HepG2 (cell line): ENCODE results near the gene RPS14. TPM values are rescaled to one million over a fixed set of nuclear protein-coding genes. Genes with fewer than 3 reads are reported as not detected.

ENCODE experiments used
- ATAC-seq: fragments of 200-7000 bp; cut with Tn5 transposase; 3 replicates; pipeline ENCODE4 v1.9.1; 2020; ENCODE audit warnings: mild to moderate bottlenecking, moderate library complexity
- BruUV-seq: library from RNA; stranded (reverse); fragments of 400-500 nt; replicated peaks from 2 replicates; lab custom pipeline; 2021; lab: Mats Ljungman, UMichigan
- CTCF ChIA-PET: fragments of 300-600 bp; formaldehyde crosslinking; extraction: SDS; loops from one replicate; lab custom pipeline; 2021; ENCODE audit warnings: low total read pairs, inconsistent platforms, low intra/inter-chr PET ratio; lab: Yijun Ruan, JAX
- POLR2A ChIA-PET: fragments of 350-600 bp; sonication (Branson Sonifier 250); formaldehyde crosslinking; loops from one replicate; lab custom pipeline; 2020; ENCODE audit warnings: antibody characterized with exemption, inconsistent platforms; lab: Yijun Ruan, JAX
- DNase-seq: peaks from one replicate; pipeline ENCODE4 v3.0.0-alpha.2; 2015; ENCODE audit warnings: low spot score
- FAIRE-seq: peaks from 3 replicates; lab custom pipeline; 2011; peaks lifted over from hg19 to GRCh38; lab: Jason Lieb, UNC
- H2AFZ ChIP-seq: one replicate; pipeline ENCODE4 v1.6.1; 2011; ENCODE audit warnings: low read length, inconsistent platforms
- H3K27ac ChIP-seq: fragments of 300-600 bp; 3 replicates; pipeline ENCODE4 v1.8.0; 2011; ENCODE audit warnings: mixed run types, mild to moderate bottlenecking, mixed read lengths, low read length, inconsistent platforms; ENCODE audit not compliant: insufficient read depth; ENCODE audit errors: extremely low read length
- H3K27me3 ChIP-seq, 2 experiments: fragments of 200-600 bp in 1 of 2; 2 replicates in 1 of 2; 3 replicates in 1 of 2; pipeline versions ENCODE4 v1.6.0 to v1.8.0; 2011; ENCODE audit warnings: low read length in 2 of 2, mild to moderate bottlenecking in 2 of 2, moderate library complexity in 2 of 2, inconsistent platforms in 1 of 2; ENCODE audit not compliant: insufficient read depth in 2 of 2, control insufficient read depth in 1 of 2
- H3K36me3 ChIP-seq, 2 experiments: fragments of 200-600 bp in 1 of 2; replicated peaks in 1 of 2; 2 replicates in 1 of 2; 3 replicates in 1 of 2; pipeline versions ENCODE4 v1.5.1 to v1.8.0; 2011; ENCODE audit warnings: low read length in 2 of 2, inconsistent platforms in 1 of 2; ENCODE audit not compliant: insufficient read depth in 2 of 2, control insufficient read depth in 1 of 2
- H3K4me1 ChIP-seq: 2 replicates; pipeline ENCODE4 v1.5.1; 2012; ENCODE audit warnings: low read length, inconsistent platforms; ENCODE audit not compliant: insufficient read depth
- H3K4me2 ChIP-seq: 2 replicates; pipeline ENCODE4 v1.6.0; 2011; ENCODE audit warnings: low read depth, low read length, inconsistent platforms
- H3K4me3 ChIP-seq, 3 experiments: fragments of 200-600 bp in 1 of 3; sonication (generic), shearing (Covaris generic) in 1 of 3; replicated peaks in 1 of 3; 2 replicates each; pipeline ENCODE4 v1.5.1; 2011 to 2016; ENCODE audit warnings: low read length in 3 of 3, inconsistent platforms in 2 of 3, low read depth in 2 of 3, mild to moderate bottlenecking in 2 of 3, control low read depth in 1 of 3, mixed read lengths in 1 of 3; ENCODE audit not compliant: insufficient read depth in 1 of 3
- H3K79me2 ChIP-seq: one replicate; pipeline ENCODE4 v1.6.1; 2011; ENCODE audit warnings: low read length, inconsistent platforms; ENCODE audit not compliant: insufficient read depth
- H3K9ac ChIP-seq: 2 replicates; pipeline ENCODE4 v1.6.0; 2011; ENCODE audit warnings: mild to moderate bottlenecking, low read depth, low read length, inconsistent platforms; ENCODE audit not compliant: insufficient read depth
- H3K9me3 ChIP-seq: 2 replicates; pipeline ENCODE4 v1.5.1; 2012; ENCODE audit warnings: mild to moderate bottlenecking, low read length
- H4K20me1 ChIP-seq: 2 replicates; pipeline ENCODE4 v1.6.0; 2011; ENCODE audit warnings: inconsistent platforms, mild to moderate bottlenecking, low read length, moderate library complexity; ENCODE audit not compliant: insufficient read depth
- ELF3 ChIP-seq: IDR thresholded peaks from 2 replicates; pipeline ENCODE4 v1.6.1; 2016; ENCODE audit warnings: missing genetic modification reagents, missing compliant biosample characterization
- NRL ChIP-seq: sonication (generic); formaldehyde crosslinking; IDR thresholded peaks from 2 replicates; pipeline ENCODE4 v1.5.0; 2020; ENCODE audit warnings: missing genetic modification reagents, mild to moderate bottlenecking, moderate library complexity, borderline replicate concordance
- POLR2G ChIP-seq: fragments of 200-400 bp; formaldehyde crosslinking; IDR thresholded peaks from 2 replicates; pipeline ENCODE4 v1.6.1; 2018; ENCODE audit warnings: mild to moderate bottlenecking, low read depth, low read length, moderate library complexity
- SP1 ChIP-seq, 2 experiments: fragments of 450-650 bp in 1 of 2; sonication (generic) in 1 of 2; formaldehyde crosslinking in 1 of 2; IDR thresholded peaks; 2 replicates each; pipeline versions ENCODE4 v1.4.0 to v1.6.1; 2016 to 2020; ENCODE audit warnings: missing genetic modification reagents in 1 of 2
- U2AF2 ChIP-seq: fragments of 200-400 bp; formaldehyde crosslinking; IDR thresholded peaks from 2 replicates; pipeline ENCODE4 v1.6.1; 2017; ENCODE audit warnings: low read depth, mild to moderate bottlenecking, low read length
- ZBTB20 ChIP-seq: sonication (generic); formaldehyde crosslinking; IDR thresholded peaks from 2 replicates; pipeline ENCODE4 v1.8.1; 2023; ENCODE audit warnings: missing genetic modification reagents, low read depth, mild to moderate bottlenecking, borderline replicate concordance
- ZNF782 ChIP-seq: sonication (generic); formaldehyde crosslinking; IDR thresholded peaks from 2 replicates; pipeline ENCODE4 v1.4.0; 2020; ENCODE audit warnings: missing genetic modification reagents, mild to moderate bottlenecking, borderline replicate concordance
- WGBS: methylation state at CpG from one replicate; pipeline ENCODE4 v1.1.6; 2017; ENCODE audit warnings: low lambda C conversion rate; 5-methylcytosine and 5-hydroxymethylcytosine counted together
- in situ Hi-C: cut with HindIII; loops from 2 replicates; pipeline ENCODE4 v1.10.0; 2017; ENCODE audit warnings: low pct_unique_long_range_greater_than_20kb; ENCODE audit not compliant: extremely low pct_ligation_motif_present
- intact Hi-C: fragments of 100-400 bp; cut with micrococcal nuclease; formaldehyde crosslinking; loops from one replicate; pipeline ENCODE4 v1.10.0; 2022; ENCODE audit not compliant: unreplicated experiment
- polyA plus RNA-seq, 8 experiments: library from polyadenylated mRNA; depleted of rRNA in 3 of 8; stranded (reverse) in 7 of 8; unstranded in 1 of 8; fragments of >200 nt; fragmentation: Illumina TruSeq in 4 of 8; extraction: Trizol in 4 of 8; gene quantifications; 2 replicates each; pipeline versions ENCODE4 v1.2.1 to v1.2.3, GENCODE V29; 2011 to 2016; ENCODE audit warnings: low read depth in 4 of 8, missing spikeins in 1 of 8, mixed read lengths in 1 of 8; ENCODE audit not compliant: insufficient read depth in 1 of 8
- total RNA-seq, 5 experiments: library from RNA; depleted of rRNA; stranded (reverse); fragments of >200 nt; fragmentation: Illumina TruSeq; extraction: Trizol; gene quantifications; 2 replicates each; pipeline ENCODE4 v1.2.3, GENCODE V29; 2016; ENCODE audit warnings: low read depth in 1 of 5
- TF ChIP-seq, protein P1 (sequence below): sonication (generic); formaldehyde crosslinking; IDR thresholded peaks from 2 replicates; pipeline ENCODE4 v1.4.0; 2020; ENCODE audit warnings: mild to moderate bottlenecking, missing genetic modification reagents
- TF ChIP-seq, protein P2 (sequence below): sonication (generic); formaldehyde crosslinking; conservative IDR thresholded peaks from 2 replicates; pipeline ENCODE4 v1.4.0; 2020; ENCODE audit warnings: missing genetic modification reagents

RPS14 gene
- total and polyA plus RNA-seq, 2 of the 13 experiments (the other 11 are each of a cell fraction or from before 2014, with no cell fraction given), result 2,116 to 3,295 TPM

DNA sequence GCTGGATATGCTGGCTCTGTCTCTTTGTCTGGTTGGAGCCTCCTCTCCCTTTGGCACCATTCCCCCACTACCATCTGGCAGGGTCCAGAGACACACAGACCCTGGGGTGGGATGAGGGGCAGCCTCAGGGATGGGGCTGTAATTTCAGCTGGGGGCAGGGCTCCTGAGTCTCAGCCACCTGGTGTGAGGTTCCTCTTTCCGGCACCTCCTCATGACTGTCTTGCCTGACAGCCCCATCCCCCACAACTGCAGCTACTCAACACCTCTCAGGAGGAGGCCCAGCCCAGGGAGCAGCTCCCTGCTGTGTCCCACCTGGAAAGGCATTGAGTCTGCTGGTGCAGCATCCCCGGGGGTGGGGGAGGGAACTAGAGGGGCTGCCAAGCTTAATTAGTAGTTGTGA, 11.7 kb upstream of the RPS14 start (continued):
- TF ChIP-seq, protein P1, sequence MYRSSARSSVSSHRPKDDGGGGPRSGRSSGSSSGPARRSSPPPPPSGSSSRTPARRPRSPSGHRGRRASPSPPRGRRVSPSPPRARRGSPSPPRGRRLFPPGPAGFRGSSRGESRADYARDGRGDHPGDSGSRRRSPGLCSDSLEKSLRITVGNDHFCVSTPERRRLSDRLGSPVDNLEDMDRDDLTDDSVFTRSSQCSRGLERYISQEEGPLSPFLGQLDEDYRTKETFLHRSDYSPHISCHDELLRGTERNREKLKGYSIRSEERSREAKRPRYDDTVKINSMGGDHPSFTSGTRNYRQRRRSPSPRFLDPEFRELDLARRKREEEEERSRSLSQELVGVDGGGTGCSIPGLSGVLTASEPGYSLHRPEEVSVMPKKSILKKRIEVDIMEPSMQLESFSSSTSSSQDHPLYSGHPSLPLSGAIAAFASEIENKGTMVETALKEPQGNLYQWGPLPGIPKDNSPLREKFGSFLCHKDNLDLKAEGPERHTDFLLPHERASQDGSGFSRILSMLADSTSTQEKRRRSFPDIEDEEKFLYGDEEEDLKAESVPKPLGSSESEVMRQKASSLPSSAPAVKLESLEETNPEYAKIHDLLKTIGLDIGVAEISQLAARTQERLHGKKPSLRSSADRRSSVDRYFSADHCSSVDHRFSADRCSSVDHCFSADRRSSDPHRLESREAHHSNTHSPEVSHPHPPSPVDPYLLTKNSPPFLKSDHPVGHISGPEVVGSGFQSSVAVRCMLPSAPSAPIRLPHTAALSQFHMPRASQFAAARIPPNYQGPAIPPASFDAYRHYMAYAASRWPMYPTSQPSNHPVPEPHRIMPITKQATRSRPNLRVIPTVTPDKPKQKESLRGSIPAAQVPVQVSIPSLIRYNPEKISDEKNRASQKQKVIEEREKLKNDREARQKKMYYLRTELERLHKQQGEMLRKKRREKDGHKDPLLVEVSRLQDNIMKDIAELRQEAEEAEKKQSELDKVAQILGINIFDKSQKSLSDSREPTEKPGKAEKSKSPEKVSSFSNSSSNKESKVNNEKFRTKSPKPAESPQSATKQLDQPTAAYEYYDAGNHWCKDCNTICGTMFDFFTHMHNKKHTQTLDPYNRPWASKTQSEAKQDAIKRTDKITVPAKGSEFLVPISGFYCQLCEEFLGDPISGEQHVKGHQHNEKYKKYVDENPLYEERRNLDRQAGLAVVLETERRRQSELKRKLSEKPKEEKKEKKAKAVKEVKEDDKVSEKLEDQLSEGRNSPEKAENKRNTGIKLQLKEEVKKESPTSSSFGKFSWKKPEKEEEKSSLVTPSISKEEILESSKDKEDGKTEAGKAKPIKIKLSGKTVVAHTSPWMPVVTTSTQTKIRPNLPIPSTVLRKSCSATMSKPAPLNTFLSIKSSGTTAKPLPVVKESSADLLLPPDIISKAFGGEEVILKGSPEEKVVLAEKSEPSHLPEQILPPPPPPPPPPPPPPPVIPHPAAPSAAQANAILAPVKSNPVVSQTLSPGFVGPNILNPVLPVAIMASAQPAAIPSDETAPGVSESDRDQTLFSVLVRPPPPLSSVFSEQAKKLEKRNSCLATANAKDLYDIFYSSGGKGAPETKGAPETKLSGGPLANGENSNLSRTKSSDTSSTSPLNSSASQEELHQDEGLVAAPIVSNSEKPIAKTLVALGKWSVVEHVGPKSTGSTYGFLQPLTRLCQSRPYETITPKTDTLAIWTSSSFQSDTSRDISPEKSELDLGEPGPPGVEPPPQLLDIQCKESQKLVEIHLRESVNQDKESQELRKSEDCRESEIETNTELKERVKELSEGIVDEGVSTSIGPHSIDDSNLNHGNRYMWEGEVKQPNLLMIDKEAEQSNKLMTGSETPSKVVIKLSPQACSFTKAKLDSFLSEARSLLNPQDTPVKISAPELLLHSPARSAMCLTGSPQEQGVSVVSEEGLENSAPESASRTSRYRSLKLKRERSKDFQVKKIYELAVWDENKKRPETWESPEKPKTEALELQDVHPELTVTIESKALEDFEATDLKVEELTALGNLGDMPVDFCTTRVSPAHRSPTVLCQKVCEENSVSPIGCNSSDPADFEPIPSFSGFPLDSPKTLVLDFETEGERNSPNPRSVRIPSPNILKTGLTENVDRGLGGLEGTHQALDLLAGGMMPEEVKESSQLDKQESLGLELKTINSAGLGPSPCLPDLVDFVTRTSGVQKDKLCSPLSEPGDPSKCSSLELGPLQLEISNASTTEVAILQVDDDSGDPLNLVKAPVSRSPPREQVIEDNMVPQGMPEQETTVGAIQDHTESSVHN (CRISPR knock-in tag), result no peak
- TF ChIP-seq, all 625 proteins: peak for 0

DNA sequence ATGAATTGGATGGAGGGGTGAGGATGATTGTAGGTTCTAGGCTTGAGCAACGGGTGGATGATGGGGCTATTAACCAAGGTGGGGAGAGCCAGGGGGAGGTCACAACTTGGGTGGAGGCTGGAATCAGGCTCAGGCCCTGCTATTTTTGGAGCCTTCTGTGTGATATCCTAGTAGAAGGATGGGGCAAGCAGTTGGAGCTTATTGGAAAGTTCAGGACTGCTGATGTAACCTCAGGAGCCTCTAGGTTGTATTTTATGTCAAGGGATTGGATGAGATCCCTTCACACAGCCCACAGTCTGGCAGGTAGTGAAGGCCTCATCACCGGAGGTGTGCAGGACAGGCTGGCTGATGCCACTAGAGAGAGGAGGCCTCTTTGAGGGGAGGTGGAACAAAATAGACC, 11.2 kb upstream of the RPS14 start:
- 23% methylated on average over 1 of the region's 2 CpGs for WGBS
- no peaks in the 10 kb centered on the region for H3K36me3 ChIP-seq
- no peak overlapping the region for H3K27ac ChIP-seq
- no peak overlapping the region for H2AFZ ChIP-seq
- no peak overlapping the region for H3K4me3 ChIP-seq
- in situ Hi-C loops, result loop anchor here (25.0 kb wide), 1 partner anchor 202 kb away; the partner anchor contains the start of gene MYOZ3
- no peak overlapping the region for H3K9ac ChIP-seq
- ATAC-seq, result no peak
- no TSS peak for BruUV-seq
- intact Hi-C loops, result loop anchor here (10.0 kb wide), 1 partner anchor 174 kb away; no protein-coding TSS in a partner anchor
- peak overlapping the region; percentile 12; the same call in 1 of the 2 replicates for H3K4me2 ChIP-seq
- H3K9me3 ChIP-seq, result no peaks in the 10 kb centered on the region
- peaks cover 2 to 7% of the 10 kb centered on the region in 2 experiments; a peak in 1 of 5 replicates for H3K27me3 ChIP-seq
- ChIA-PET CTCF (interaction anchor here (2.9 kb wide), 1 partner anchor 83 kb away, joined by 51 read pairs; no protein-coding TSS in a partner anchor), POLR2A (interaction anchor here (0.8 to 1.9 kb wide), 4 partner anchors 11 to 82 kb away, joined by 3 to 7 read pairs (median 4); partner anchors contain the start of gene RPS14)
- H3K4me1 ChIP-seq, result peaks cover 62% of the 10 kb centered on the region
- DNase-seq, result no peak
- no peak for FAIRE-seq
- no peaks in the 10 kb centered on the region for H3K79me2 ChIP-seq
- H4K20me1 ChIP-seq, result no peaks in the 10 kb centered on the region
- no peak for TF ChIP-seq SP1 (IDR thresholded peaks at IDR 0.05)
- TF ChIP-seq SP1 (CRISPR knock-in tag; IDR thresholded peaks at IDR 0.05), result no peak
- no peak for TF ChIP-seq ZNF782 (CRISPR knock-in tag)
- no peak for TF ChIP-seq POLR2G
- TF ChIP-seq ELF3 (CRISPR knock-in tag), result no peak
- TF ChIP-seq U2AF2, result no peak
- TF ChIP-seq, protein P2, sequence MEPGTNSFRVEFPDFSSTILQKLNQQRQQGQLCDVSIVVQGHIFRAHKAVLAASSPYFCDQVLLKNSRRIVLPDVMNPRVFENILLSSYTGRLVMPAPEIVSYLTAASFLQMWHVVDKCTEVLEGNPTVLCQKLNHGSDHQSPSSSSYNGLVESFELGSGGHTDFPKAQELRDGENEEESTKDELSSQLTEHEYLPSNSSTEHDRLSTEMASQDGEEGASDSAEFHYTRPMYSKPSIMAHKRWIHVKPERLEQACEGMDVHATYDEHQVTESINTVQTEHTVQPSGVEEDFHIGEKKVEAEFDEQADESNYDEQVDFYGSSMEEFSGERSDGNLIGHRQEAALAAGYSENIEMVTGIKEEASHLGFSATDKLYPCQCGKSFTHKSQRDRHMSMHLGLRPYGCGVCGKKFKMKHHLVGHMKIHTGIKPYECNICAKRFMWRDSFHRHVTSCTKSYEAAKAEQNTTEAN (CRISPR knock-in tag), result no peak
- TF ChIP-seq ZBTB20 (CRISPR knock-in tag), result no peak
- TF ChIP-seq NRL (CRISPR knock-in tag), result no peak
